Transverse colon (tissue), 4 donors: ENCODE data around the gene CHD6. TPM values are rescaled to one million over a fixed set of nuclear protein-coding genes. Genes with fewer than 3 reads are reported as not detected.

Source experiments
- DNase-seq: peaks from one replicate; pipeline ENCODE4 v3.0.0-alpha.2; 2019
- H3K27ac ChIP-seq, 4 donors: fragments of 200-600 bp; sonication (generic); 2 replicates each; pipeline ENCODE4 v1.5.1; 2016 to 2018; ENCODE audit warnings: inconsistent platforms in 4 of 4
- H3K27me3 ChIP-seq: fragments of 200-600 bp; sonication (generic); 2 replicates; pipeline ENCODE4 v1.5.1; 2017; ENCODE audit warnings: inconsistent platforms
- H3K36me3 ChIP-seq, 4 donors: fragments of 200-600 bp; sonication (generic); 2 replicates each; pipeline ENCODE4 v1.5.1; 2017 to 2019; ENCODE audit warnings: inconsistent platforms in 4 of 4
- H3K4me1 ChIP-seq, 4 donors: fragments of 200-600 bp; sonication (generic); 2 replicates each; pipeline ENCODE4 v1.5.1; 2017 to 2020; ENCODE audit warnings: inconsistent platforms in 4 of 4
- H3K4me3 ChIP-seq, 4 donors: fragments of 200-600 bp; sonication (generic); 1 replicate in 1 of 4; 2 replicates in 3 of 4; pipeline versions ENCODE4 v1.5.1 to v1.6.1; 2017 to 2019; ENCODE audit warnings: inconsistent platforms in 4 of 4
- H3K9me3 ChIP-seq, 2 donors: fragments of 200-600 bp; sonication (generic); 2 replicates each; pipeline ENCODE4 v1.5.1; 2017 to 2019; ENCODE audit warnings: inconsistent platforms in 2 of 2
- CTCF ChIP-seq, 5 experiments: fragments of 200-600 bp in 3 of 5; fragments of 450-650 bp in 2 of 5; sonication (generic) in 3 of 5; IDR thresholded peaks; 1 replicate in 2 of 5; 2 replicates in 3 of 5; pipeline ENCODE4 v1.5.1; 2016 to 2017; ENCODE audit warnings: antibody characterized with exemption in 5 of 5, inconsistent platforms in 3 of 5, mild to moderate bottlenecking in 2 of 5, moderate library complexity in 1 of 5
- EP300 ChIP-seq: sonication (generic); formaldehyde crosslinking; IDR thresholded peaks from one replicate; pipeline ENCODE4 v1.6.1; 2017; ENCODE audit warnings: antibody characterized with exemption, low read depth
- POLR2A ChIP-seq: fragments of 450-650 bp; IDR thresholded peaks from one replicate; pipeline ENCODE4 v1.6.1; 2016; ENCODE audit warnings: antibody characterized with exemption, mild to moderate bottlenecking, moderate library complexity
- POLR2AphosphoS5 ChIP-seq, 3 donors: sonication (generic); formaldehyde crosslinking; IDR thresholded peaks; one replicate each; pipeline ENCODE4 v1.6.1; 2016; ENCODE audit warnings: antibody characterized with exemption in 3 of 3
- WGBS, 2 donors: methylation state at CpG; one replicate each; pipeline ENCODE4 v1.1.5; 2018; ENCODE audit warnings: low coverage in 1 of 2; 5-methylcytosine and 5-hydroxymethylcytosine counted together
- in situ Hi-C, 4 donors: fragments of 200-750 bp; cut with MboI; loops; one replicate each; pipeline versions ENCODE4 v1.15.0 to v1.15.1; 2017; ENCODE audit warnings: low sequenced_read_pairs in 3 of 4, low pct_ligation_motif_present in 1 of 4, low pct_unique_long_range_greater_than_20kb in 1 of 4
- intact Hi-C: fragments of 100-400 bp; cut with DNase I; formaldehyde crosslinking; loops from one replicate; pipeline ENCODE4 v1.15.1; 2023; ENCODE audit warnings: low total_unique reads
- total RNA-seq, 4 donors: library from RNA; depleted of rRNA; stranded (reverse); fragments of >200 nt; gene quantifications; one replicate each; pipeline ENCODE4 v1.1.0, GENCODE V29; 2016

CHD6 gene
- total RNA-seq, 4 donors from 2014 or later, result 27.3 to 42.1 (median 27.9) TPM

DNA sequence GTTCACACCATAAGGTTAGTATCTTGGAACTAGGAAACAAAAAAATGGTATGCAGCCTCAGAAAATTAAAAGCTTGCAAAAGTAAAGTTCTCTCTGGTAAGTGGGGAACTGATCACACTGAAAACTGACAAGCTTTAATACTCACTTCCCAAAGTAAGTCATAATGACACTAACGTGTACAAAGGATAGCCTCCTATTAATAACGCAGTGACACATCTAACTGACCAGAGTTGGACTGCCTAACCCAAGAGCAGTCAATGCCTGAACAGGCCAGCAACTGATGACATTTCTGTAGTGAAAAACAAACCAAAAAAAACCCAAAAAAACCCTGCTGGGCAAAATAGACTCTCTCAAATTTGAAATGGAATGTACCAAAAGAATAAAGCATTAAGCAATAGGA is 30.7 kb downstream of the CHD6 start:
- H3K36me3 ChIP-seq, result peaks cover 0 to 4% (median 0%) of the 10 kb centered on the region in 4 donors
- no peak overlapping the region for H3K27ac ChIP-seq
- DNase-seq, result no peak
- intact Hi-C loops (no loop called here), in situ Hi-C loops (no loop called here)
- no peak for TF ChIP-seq EP300
- no peak for TF ChIP-seq POLR2AphosphoS5 (IDR thresholded peaks at IDR 0.05)
- no peak for TF ChIP-seq CTCF (IDR thresholded peaks at IDR 0.05)
- no peak for TF ChIP-seq POLR2A
- H3K27me3 ChIP-seq, result no peaks in the 10 kb centered on the region
- peaks cover 12 to 16% of the 10 kb centered on the region in 2 donors for H3K9me3 ChIP-seq
- WGBS, 2 donors, result 83 to 84% methylated on average over 2 of the region's 2 CpGs
- no peaks in the 10 kb centered on the region for H3K4me1 ChIP-seq
- no peak overlapping the region for H3K4me3 ChIP-seq

- H3K9me3 ChIP-seq, result peaks cover 10 to 16% of the 10 kb centered on the region in 2 donors
- H3K27ac ChIP-seq, result no peak overlapping the region
- H3K4me1 ChIP-seq, result no peaks in the 10 kb centered on the region
- in situ Hi-C loops, result no loop called here
- H3K36me3 ChIP-seq, result peaks cover 0 to 4% (median 0%) of the 10 kb centered on the region in 4 donors
- WGBS, 2 donors, result 70 to 71% methylated on average over 1 of the region's 1 CpG
- TF ChIP-seq POLR2AphosphoS5 (IDR thresholded peaks at IDR 0.05) (no peak), CTCF (IDR thresholded peaks at IDR 0.05) (no peak), EP300 (no peak), POLR2A (no peak)
- H3K27me3 ChIP-seq, result no peaks in the 10 kb centered on the region
- intact Hi-C loops, result no loop called here
- no peak overlapping the region for H3K4me3 ChIP-seq
- DNase-seq, result no peak
Observed at GRCh38 chr20:41586772-41587171, 31.4 kb downstream of the CHD6 start.

DNA sequence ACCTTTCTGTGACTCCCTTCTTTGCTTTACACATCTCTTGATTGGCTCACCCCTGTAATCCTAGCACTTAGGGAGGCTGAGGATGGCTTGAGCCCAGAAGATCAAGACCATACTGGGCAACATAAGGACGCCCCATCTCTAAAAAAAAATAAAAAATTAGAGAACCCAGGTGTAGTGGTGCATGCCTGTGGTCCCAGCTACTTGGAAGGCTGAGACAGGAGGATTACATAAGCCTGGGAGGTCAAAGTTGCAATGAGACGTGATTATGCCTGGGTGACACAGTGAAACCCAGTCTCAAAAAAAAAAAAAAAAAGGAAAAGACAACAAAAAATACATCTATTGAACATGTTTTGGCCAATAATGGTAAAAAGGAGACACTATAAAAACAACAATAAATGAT is 37.8 kb downstream of the CHD6 start:
- H3K4me3 ChIP-seq, result no peak overlapping the region
- no peak overlapping the region for H3K27ac ChIP-seq
- H3K36me3 ChIP-seq, result no peaks in the 10 kb centered on the region
- intact Hi-C loops, result no loop called here
- H3K27me3 ChIP-seq, result no peaks in the 10 kb centered on the region
- in situ Hi-C loops, result no loop called here
- peaks cover 0 to 32% (median 9%) of the 10 kb centered on the region in 4 donors for H3K4me1 ChIP-seq
- 38 to 82% methylated on average over 2 of the region's 2 CpGs for WGBS, 2 donors
- no peak for DNase-seq
- no peak for TF ChIP-seq POLR2A
- no peak for TF ChIP-seq POLR2AphosphoS5 (IDR thresholded peaks at IDR 0.05)
- H3K9me3 ChIP-seq, result no peaks in the 10 kb centered on the region

GRCh38 chr20:41577129-41578009 is 40.8 kb downstream of the CHD6 start:
- Histone ChIP-seq H3K4me3 (no peak overlapping the region), H3K27ac (no peak overlapping the region), H3K4me1 (peaks cover 6 to 49% (median 11%) of the 10 kb centered on the region in 4 donors), H3K9me3 (no peaks in the 10 kb centered on the region), H3K36me3 (no peaks in the 10 kb centered on the region), H3K27me3 (no peaks in the 10 kb centered on the region)
- intact Hi-C loops (no loop called here), in situ Hi-C loops (no loop called here)
- DNase-seq, result no peak
- no peak for TF ChIP-seq POLR2A
- TF ChIP-seq EP300, result no peak
- no peak for TF ChIP-seq CTCF (IDR thresholded peaks at IDR 0.05)
- no peak for TF ChIP-seq POLR2AphosphoS5 (IDR thresholded peaks at IDR 0.05)
- 70 to 75% methylated on average over 5 to 6 of the region's 6 CpGs for WGBS, 2 donors
